Measurements from ENCODE around the gene LRRC17.
"Not testable (repeated sequence)": the region's sequence is repeated elsewhere in the genome, so short reads cannot be mapped to it uniquely, and the experiment has no call there.

LRRC17 gene

DNA sequence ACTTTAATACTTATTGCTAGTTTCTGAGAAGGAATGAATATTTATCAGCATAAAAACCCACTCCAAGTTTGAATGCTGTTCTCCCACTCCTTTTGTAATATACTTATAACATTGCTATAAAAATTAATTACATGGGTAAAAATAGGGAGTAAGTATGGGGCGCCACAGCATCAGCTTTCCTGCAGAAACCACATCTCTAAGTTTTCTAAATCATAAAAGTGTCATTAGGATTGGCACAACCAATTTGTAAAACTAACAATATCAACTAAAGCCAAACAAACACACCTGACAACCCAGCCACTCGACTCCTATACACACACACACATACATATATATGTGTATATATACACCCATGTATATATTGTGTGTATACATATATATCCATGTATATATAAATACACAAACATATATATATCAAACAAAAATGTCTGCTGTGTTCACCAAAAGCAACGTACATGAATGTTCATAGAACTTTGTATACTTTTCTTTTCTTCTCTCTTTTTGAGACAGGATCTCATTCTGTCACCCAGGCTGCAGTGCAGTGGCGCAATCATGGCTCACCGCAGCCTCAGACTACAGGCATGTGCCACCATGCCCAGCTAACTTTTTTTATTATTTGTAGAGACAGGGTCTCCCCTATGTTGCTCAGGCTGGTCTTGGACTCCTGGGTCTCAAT lies 14.8 kb upstream of the LRRC17 start:
- DNase-seq, result no peak

DNA sequence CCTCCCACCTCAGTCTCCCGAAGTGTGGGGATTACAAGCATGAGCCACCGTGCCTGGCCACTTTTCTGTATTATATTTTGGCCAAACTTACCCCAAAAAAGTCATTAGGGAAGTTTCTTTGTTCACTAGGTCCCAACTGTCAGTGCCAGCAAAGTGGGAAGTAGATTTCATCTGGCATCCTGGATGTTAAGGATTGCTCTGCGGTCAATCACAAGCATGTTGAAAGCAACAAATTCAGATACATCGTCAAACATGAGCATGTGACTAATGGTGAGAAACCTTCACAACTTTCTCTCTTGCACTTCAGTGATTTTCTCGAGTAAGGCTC lies 14.3 kb upstream of the LRRC17 start:
- no peak for DNase-seq

DNA sequence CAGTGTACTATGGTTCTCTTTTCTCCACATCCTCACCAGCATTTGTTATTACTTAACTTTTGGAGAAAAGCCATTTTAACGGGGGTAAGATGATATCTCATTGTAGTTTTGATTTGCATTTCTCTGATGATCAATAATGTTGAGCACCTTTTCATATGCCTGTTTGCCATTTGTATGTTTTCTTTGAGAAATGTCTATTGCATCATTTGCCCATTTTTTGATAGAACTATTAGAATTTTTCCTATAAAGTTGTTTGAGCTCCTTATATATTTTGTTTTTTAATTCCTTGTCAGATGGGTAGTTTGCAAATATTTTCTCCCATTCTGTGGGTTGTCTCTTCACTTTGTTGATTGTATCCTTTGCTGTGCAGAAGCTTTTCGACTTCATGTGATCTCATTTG lies 10.7 kb upstream of the LRRC17 start:
- not testable (repeated sequence) for DNase-seq

DNA sequence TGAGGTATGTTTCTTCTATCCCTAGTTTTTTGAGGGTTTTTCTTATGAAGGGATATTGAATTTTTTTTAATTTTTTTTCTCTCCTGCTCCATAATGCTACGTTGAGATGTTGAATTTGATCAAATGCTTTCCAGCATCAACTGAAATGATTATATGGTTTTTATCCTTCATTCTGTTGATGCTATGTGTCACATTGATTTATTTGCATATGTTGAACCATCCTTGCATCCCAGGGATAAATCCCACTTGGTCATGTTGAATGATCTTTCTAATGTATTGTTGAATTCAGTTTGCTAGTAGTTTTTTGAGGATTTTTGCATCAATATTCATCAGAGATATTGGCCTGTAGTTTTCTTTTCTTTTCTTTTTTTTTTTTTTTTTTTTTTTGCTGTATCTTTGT lies 9.2 kb upstream of the LRRC17 start:
- DNase-seq, result not testable (repeated sequence)

DNA sequence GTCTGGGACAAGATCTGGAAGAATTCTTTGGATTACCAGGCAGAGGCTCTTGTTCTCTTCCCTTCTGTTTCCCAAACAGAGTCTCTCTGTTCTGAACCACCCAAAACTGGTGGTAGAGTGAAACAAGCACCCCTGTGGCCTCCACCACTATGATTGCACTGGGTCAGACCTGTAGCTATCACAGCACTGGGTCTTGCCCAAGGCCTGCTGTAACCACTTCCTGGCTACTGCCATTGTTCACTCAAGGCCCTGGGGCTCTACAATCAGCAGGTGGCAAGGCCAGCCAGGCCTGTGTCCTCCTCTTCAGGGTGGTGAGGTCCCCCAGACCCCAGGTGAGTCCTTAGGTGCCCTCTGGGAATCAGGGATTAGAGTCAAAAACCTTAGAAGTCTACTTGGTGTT lies 4.1 kb upstream of the LRRC17 start:
- DNase-seq, result no peak

GRCh38 chr7:102913826-102914225 lies 1.0 kb downstream of the LRRC17 start:
- DNase-seq, result no peak

DNA sequence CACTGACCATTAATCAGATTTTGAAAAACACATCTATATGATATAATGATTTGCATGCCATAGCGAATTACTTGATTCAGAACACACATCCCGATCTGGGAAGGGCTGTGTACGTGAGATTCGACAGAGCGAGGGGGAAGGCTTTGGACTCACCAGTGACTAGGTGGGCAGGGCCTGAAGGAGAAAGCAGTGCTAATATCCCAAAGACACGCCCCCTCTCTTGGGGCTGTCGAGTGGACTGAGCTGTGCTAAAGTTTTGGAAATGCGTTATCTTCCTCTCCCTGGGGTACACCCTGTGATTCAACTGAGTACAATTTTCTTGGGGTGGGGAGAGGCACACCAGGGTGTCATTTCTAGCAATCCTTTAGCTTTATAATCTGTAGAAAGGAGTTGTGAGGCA lies 1.8 kb downstream of the LRRC17 start:
- DNase-seq, result no peak

GRCh38 chr7:102916426-102916825 lies 3.6 kb downstream of the LRRC17 start:
- DNase-seq, result no peak

DNA sequence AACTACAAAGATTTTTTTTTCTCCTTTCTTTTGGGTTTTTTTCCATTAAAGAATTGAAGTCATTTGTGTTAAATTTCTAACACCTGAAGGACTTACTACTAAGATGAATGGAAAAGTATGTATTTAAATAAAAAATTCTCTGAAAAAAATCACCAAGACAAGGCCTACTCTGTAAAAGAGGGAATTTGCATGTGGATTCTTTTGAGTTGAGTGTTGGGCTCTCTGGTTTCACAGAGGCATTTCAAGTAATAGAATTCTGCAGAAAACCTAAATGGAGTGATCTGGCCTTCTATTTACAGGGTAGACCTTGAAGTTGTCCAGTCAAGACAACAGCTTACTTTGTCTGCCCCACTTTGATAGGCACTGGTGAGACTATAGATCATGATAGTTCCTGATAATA lies 4.1 kb downstream of the LRRC17 start:
- no peak for DNase-seq

DNA sequence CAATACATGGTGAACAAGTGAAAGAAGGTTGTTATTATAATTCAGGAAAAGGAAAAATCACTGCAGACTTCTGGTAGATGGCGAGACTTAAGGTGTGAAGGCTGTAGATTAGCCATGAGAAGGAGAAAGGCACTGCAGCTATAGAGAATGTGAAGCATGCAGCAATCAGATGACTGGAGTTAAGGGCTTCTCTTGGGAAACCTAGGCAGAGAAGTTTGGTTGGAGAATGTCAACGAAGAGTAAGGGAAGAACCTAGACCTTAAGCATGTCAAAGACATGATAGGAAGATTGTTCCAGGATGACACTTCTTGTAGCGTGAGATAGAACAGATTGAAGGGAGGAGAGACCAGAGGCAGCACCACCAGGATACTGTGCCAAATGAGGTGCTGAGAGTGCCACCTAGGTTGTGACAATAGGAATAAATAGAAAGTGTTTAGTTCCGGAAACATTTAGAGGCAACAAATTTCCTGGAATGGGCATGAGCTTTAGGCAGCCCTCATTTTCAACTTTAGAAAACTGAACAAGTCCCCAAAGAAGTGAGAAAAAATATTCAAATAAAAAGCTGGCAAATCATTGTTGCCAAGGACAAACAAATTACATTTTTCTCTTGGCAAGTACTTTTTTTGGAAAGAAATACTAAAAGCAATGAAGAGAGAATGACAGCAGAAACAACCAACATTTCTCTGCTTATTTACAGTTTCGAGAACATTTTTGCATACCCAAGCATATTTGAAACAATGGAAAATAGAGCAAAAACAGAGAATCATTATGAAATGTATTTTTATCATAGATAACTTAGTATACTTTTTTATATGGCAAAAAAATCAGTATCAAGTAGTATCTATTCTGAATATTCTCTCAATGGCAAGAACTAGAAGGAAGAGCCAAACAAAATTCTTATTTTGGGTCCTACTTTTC lies 4.9 kb downstream of the LRRC17 start:
- DNase-seq, result no peak

GRCh38 chr7:102918845-102919244 lies 6.0 kb downstream of the LRRC17 start:
- no peak for DNase-seq

- no peak for DNase-seq
Observed at GRCh38 chr7:102925976-102926782, 13.4 kb downstream of the LRRC17 start.

GRCh38 chr7:102926783-102927140 lies 14.0 kb downstream of the LRRC17 start:
- no peak for DNase-seq

GRCh38 chr7:102927312-102927933 lies 14.6 kb downstream of the LRRC17 start:
- no peak for DNase-seq

DNA sequence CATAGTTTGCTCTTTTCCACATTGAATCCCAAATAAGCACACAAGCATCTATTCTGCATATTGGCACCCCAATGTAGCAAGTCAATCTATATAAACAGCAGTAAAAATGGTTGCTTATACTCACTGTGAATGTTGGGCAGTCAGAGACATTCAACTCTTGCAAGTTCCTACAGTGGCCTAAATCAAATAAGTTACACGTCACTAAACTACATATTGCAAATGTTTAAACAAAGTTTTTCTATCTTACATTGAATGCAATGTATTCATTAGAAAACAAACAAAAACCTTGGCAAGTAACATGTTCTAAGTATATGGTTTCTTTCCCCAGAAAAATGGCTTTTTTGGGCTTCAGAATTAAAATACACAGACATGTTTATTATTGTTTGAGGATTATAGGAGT lies 19.0 kb downstream of the LRRC17 start:
- DNase-seq, result no peak

GRCh38 chr7:102933763-102934162 lies 21.0 kb downstream of the LRRC17 start:
- DNase-seq, result no peak

DNA sequence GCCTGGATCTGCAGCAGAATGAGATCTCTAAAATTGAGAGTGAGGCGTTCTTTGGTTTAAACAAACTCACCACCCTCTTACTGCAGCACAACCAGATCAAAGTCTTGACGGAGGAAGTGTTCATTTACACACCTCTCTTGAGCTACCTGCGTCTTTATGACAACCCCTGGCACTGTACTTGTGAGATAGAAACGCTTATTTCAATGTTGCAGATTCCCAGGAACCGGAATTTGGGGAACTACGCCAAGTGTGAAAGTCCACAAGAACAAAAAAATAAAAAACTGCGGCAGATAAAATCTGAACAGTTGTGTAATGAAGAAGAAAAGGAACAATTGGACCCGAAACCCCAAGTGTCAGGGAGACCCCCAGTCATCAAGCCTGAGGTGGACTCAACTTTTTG lies 21.4 kb downstream of the LRRC17 start:
- no peak for DNase-seq

DNA sequence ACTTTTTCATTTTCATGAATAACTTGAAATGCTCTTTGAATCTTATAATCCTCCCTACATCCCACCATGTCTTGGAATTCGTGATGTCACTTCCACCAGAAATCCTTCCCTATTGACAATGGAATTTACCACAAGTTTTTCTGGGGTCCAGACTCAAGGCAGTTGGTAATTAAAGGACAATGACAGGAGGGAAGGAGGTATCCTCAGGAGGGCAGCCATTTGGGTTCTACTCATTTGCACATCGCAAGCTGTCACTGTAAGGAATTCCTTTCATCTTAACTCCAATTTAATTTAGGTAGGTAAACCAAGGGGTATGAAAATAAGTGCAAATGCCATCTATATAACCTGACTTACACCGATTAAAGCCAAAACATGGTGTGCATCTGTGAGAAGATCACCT lies 21.9 kb downstream of the LRRC17 start:
- no peak for DNase-seq

GRCh38 chr7:102935450-102936115 lies 22.8 kb downstream of the LRRC17 start:
- DNase-seq, result no peak

GRCh38 chr7:102938679-102939078 lies 25.9 kb downstream of the LRRC17 start:
- no peak for DNase-seq

- no peak for DNase-seq
Observed at GRCh38 chr7:102942181-102942866, 29.5 kb downstream of the LRRC17 start.

DNA sequence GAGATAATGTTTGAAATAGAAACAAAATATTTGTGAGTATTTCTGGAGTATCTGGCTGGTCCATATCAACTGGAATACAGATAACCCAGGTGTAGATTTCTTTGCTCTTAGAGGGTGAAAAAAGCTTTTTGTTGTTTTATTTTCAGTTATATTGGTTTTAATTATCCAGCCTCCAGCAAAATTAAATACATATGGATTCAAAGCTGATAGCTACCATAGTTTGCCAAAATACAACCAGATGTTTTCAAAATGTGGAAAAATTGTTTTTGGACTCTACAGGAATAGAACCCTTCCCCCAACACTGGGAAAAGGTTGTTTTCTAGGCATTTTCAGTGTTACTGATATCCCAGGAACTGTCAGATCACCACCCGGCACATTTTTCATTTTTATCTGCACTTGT lies 30.1 kb downstream of the LRRC17 start:
- no peak for DNase-seq

Data from NCI-H2029 treated with DMSO at 0.1 percent for 48 hours (cell line).